Psoas muscle (tissue), 8 donors: Measurements from ENCODE around the gene SV2B. TPM values are rescaled to one million over a fixed set of nuclear protein-coding genes. Genes with fewer than 3 reads are reported as not detected.

Experiments
- ATAC-seq, 4 donors: fragments of 200-7000 bp; cut with Tn5 transposase; one replicate each; pipeline ENCODE4 v1.9.1; 2020; ENCODE audit warnings: moderate library complexity in 3 of 4, mild to moderate bottlenecking in 2 of 4
- DNase-seq, 2 donors: peaks; one replicate each; pipeline ENCODE4 v3.0.0-alpha.2; 2020
- H3K27ac ChIP-seq: fragments of 200-600 bp; one replicate; pipeline ENCODE4 v1.8.0; 2022
- H3K27me3 ChIP-seq, 3 donors: fragments of 200-600 bp in 1 of 3; one replicate each; pipeline versions ENCODE4 v1.6.1 to v1.8.0; 2013 to 2022; ENCODE audit warnings: low read length in 2 of 3, mild to moderate bottlenecking in 2 of 3, moderate library complexity in 1 of 3; ENCODE audit not compliant: insufficient read depth in 3 of 3
- H3K36me3 ChIP-seq, 2 donors: fragments of 200-600 bp in 1 of 2; one replicate each; pipeline versions ENCODE4 v1.6.1 to v1.8.0; 2013 to 2022; ENCODE audit warnings: low read depth in 1 of 2, mild to moderate bottlenecking in 1 of 2, moderate library complexity in 1 of 2; ENCODE audit not compliant: insufficient read depth in 1 of 2
- H3K4me1 ChIP-seq: fragments of 200-600 bp; one replicate; pipeline ENCODE4 v1.8.0; 2022
- H3K4me3 ChIP-seq: fragments of 200-600 bp; one replicate; pipeline ENCODE4 v1.8.0; 2022; ENCODE audit warnings: mild to moderate bottlenecking
- H3K9me3 ChIP-seq: fragments of 200-600 bp; one replicate; pipeline ENCODE4 v1.8.0; 2022
- CTCF ChIP-seq: fragments of 200-600 bp; IDR thresholded peaks from one replicate; pipeline ENCODE4 v1.8.0; 2022; ENCODE audit warnings: antibody characterized with exemption
- WGBS, 3 donors: extraction: QIAGEN DNeasy Blood & Tissue Kit; methylation state at CpG; one replicate each; pipeline versions ENCODE4 v1.1.6 to v1.1.7; 2013; 5-methylcytosine and 5-hydroxymethylcytosine counted together
- intact Hi-C, 2 donors: fragments of 100-400 bp; cut with DNase I; formaldehyde crosslinking; loops; one replicate each; pipeline versions ENCODE4 v1.11.0 to v1.14.2; 2022
- polyA plus RNA-seq, 3 donors: library from polyadenylated mRNA; stranded (reverse); fragments of 200-250 nt; gene quantifications; one replicate each; pipeline ENCODE4 v1.2.3, GENCODE V29; 2013
- total RNA-seq, 4 donors: library from RNA; stranded (reverse); fragmentation: NEBNext Ultra II Directional in 2 of 4; extraction: Animal tissue kit (Norgen Biotek cat#: 25700) in 2 of 4; gene quantifications; one replicate each; pipeline versions ENCODE4 v1.2.1 to v1.2.4, GENCODE V29; 2021 to 2023
- donor health status: healthy with polysubstance abuse.
- donor health status: DM: no; HTN: no; CAD: no; lungs with moderate emphysema.
- donor health status: Bipolar disorder and iron deficiency.
- donor health status: healthy.
- donor health status: DM: yes; HTN: yes; CAD: no.
- donor health status: DM: no; HTN: no; CAD: no.
- donor health status: DM: no; HTN: no; CAD: no.
- donor health status: DM: yes; HTN: yes; CAD: no.

SV2B gene
- total and polyA plus RNA-seq, 7 donors, result 0.25 to 10.1 (median 2.1) TPM

- TF ChIP-seq CTCF, result no peak
- DNase-seq (no peak), ATAC-seq (no peak)
- Histone ChIP-seq H3K4me3 (no peak overlapping the region), H3K4me1 (no peaks in the 10 kb centered on the region), H3K9me3 (no peaks in the 10 kb centered on the region), H3K36me3 (no peaks in the 10 kb centered on the region), H3K27me3 (peaks cover 0 to 3% (median 0%) of the 10 kb centered on the region in 3 donors), H3K27ac (no peak overlapping the region)
- 28 to 47% (median 32%) methylated on average over 5 of the region's 5 CpGs for WGBS, 3 donors
- intact Hi-C loops, result loop anchor here in 1 of 2 donors (2.0 kb wide), 1 partner anchor 169 kb away; no protein-coding TSS in a partner anchor
Measured at GRCh38 chr15:91225741-91226140, 125.7 kb downstream of the SV2B start.

- intact Hi-C loops, result no loop called here
- H3K27ac ChIP-seq, result no peak overlapping the region
- peaks cover 0 to 3% (median 0%) of the 10 kb centered on the region in 3 donors for H3K27me3 ChIP-seq
- H3K4me3 ChIP-seq, result no peak overlapping the region
- DNase-seq, result no peak
- H3K4me1 ChIP-seq, result no peaks in the 10 kb centered on the region
- WGBS, 3 donors, result 34 to 45% (median 36%) methylated on average over 3 of the region's 3 CpGs
- TF ChIP-seq CTCF, result no peak
- no peaks in the 10 kb centered on the region for H3K9me3 ChIP-seq
- ATAC-seq, result no peak
- no peaks in the 10 kb centered on the region for H3K36me3 ChIP-seq
Measured at GRCh38 chr15:91227117-91227516, 127.1 kb downstream of the SV2B start.

- H3K9me3 ChIP-seq, result no peaks in the 10 kb centered on the region
- no peak for ATAC-seq
- no peaks in the 10 kb centered on the region for H3K4me1 ChIP-seq
- WGBS, 3 donors, result 56 to 60% (median 57%) methylated on average over 5 of the region's 5 CpGs
- intact Hi-C loops, result no loop called here
- H3K27ac ChIP-seq, result no peak overlapping the region
- no peak for DNase-seq
- TF ChIP-seq CTCF, result no peak
- peaks cover 0 to 3% (median 0%) of the 10 kb centered on the region in 3 donors for H3K27me3 ChIP-seq
- H3K4me3 ChIP-seq, result no peak overlapping the region
- no peaks in the 10 kb centered on the region for H3K36me3 ChIP-seq
Measured at GRCh38 chr15:91227766-91228165, 127.7 kb downstream of the SV2B start.

- intact Hi-C loops, result no loop called here
- Histone ChIP-seq H3K4me3 (no peak overlapping the region), H3K27ac (no peak overlapping the region), H3K4me1 (no peaks in the 10 kb centered on the region), H3K27me3 (peaks cover 0 to 3% (median 0%) of the 10 kb centered on the region in 3 donors), H3K9me3 (no peaks in the 10 kb centered on the region), H3K36me3 (no peaks in the 10 kb centered on the region)
- no peak for TF ChIP-seq CTCF
- no peak for DNase-seq
- WGBS, 3 donors, result 33 to 39% (median 33%) methylated on average over 3 of the region's 3 CpGs
- no peak for ATAC-seq
Measured at GRCh38 chr15:91228383-91228782, 128.3 kb downstream of the SV2B start.

GRCh38 chr15:91228890-91229289, 128.8 kb downstream of the SV2B start:
- intact Hi-C loops, result no loop called here
- H3K36me3 ChIP-seq, result no peaks in the 10 kb centered on the region
- no peak for TF ChIP-seq CTCF
- no peaks in the 10 kb centered on the region for H3K4me1 ChIP-seq
- no peak overlapping the region for H3K4me3 ChIP-seq
- no peaks in the 10 kb centered on the region for H3K9me3 ChIP-seq
- WGBS, 3 donors, result 71 to 84% (median 72%) methylated on average over 9 of the region's 9 CpGs
- H3K27me3 ChIP-seq, result peaks cover 0 to 6% (median 0%) of the 10 kb centered on the region in 3 donors
- DNase-seq (no peak), ATAC-seq (no peak)
- no peak overlapping the region for H3K27ac ChIP-seq
